SK-MEL-5 (cell line): ENCODE measurements around the gene NFE2. TPM values are rescaled to one million over a fixed set of nuclear protein-coding genes. Genes with fewer than 3 reads are reported as not detected.
A peak's percentile ranks its signal among the peaks of the same experiment; 100 is the strongest.
"Not testable (repeated sequence)": the region's sequence is repeated elsewhere in the genome, so short reads cannot be mapped to it uniquely, and the experiment has no call there.

Experiments used
- DNase-seq: peaks from one replicate; pipeline ENCODE4 v3.0.0-alpha.2; 2016; ENCODE audit warnings: low read depth, low spot score
- in situ Hi-C: cut with HindIII; loops from 2 replicates; pipeline ENCODE4 v1.10.0; 2016; ENCODE audit warnings: low sequenced_read_pairs, high pct_unique_total_duplicates, low pct_unique_long_range_greater_than_20kb
- total RNA-seq: library from RNA; depleted of rRNA; stranded (reverse); fragments of >200 nt; shearing (Covaris generic); gene quantifications from 2 replicates; pipeline ENCODE4 v1.2.3, GENCODE V29; 2014

Gene NFE2
- total RNA-seq, 1 experiment from 2014 or later = 0.32 TPM

GRCh38 chr12:54287261-54288157 lies 13.3 kb downstream of the NFE2 start:
- DNase-seq = no peak
- in situ Hi-C loops = no loop called here

DNA sequence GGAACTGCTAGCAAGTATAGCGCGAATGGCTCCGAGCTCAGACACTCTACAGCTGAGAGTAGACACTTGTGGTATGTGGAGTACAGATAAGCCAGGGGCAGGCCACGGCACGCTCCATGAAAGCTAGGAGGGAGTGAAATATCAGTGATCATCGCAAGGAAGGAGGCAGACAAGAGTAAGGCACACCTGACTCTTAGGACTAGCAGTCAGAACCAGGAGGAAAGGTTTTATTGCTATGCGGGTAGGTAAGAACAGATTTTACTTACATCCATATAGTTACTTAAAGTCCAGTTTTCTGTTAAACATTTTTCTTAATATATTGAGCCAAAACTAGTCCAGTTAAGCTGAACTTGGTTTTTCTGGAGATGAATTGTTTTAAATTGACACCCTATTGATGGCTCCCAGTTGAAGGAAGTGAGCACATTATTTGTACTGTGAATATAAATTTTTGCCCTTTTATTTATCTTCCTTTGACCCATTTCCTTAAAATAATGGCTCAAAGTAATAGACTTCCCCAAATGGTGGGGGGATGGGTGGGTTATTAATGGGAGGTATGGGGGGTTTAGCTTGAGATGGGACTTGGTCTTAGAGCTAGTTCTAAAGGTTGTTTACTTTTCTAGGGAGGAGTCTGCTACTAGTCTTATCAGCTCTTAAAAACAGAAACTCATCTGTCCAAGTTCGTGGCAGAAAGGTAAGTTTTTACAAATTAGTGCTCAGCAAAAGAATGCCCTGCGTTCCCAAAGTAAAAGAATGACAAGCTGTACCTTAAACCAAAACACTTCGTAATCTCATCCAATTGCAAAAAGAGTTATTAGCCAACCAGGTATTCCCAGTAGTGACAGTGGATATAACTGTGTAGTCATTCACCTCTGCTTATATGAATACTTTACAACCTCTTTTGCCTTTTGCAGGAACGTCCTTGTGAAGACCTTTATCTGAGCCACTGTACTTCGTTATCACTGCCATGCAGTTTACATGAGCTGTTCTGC lies 14.5 kb downstream of the NFE2 start:
- in situ Hi-C loops = no loop called here
- no peak for DNase-seq

DNA sequence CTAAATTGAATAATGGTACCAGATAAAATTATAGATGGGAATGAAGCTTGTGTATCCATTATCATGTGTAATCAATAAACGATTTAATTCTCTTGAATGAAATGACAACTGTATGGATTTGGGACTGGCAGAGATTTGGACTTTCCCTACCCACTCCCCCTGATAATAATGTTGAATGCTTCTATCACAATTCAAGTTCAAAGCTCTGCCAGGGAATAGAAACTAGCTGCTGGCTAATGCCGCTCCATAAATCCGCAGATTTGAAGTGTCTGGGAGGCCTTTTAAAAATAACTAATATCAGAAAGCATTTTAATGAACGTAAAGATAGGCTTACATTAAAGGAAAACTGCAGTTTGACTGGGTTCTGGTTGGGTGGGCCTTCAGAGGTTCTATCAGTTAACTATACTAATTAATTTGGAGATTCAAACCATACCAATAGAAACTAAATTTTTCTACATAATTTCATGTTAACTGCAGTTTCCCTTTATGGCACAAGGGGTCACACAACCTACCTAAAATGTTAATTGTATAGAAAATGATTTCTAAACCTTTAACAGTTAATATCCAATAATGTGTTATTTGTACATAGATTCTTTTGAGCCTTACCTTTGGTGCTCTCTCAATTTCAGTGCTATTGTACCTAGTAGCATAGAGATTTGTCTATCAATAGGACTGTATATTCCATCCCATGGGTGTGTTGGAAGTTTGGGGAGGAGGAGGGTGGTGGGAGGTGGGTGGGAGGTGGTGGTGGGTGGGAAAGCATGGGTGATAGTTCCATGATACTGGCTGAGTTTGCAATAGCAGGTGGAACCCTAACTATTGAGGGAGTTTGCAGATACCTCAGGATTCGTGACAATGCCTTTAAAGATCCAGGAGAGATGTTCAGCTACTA lies 15.4 kb downstream of the NFE2 start:
- in situ Hi-C loops = no loop called here
- DNase-seq = no peak

DNA sequence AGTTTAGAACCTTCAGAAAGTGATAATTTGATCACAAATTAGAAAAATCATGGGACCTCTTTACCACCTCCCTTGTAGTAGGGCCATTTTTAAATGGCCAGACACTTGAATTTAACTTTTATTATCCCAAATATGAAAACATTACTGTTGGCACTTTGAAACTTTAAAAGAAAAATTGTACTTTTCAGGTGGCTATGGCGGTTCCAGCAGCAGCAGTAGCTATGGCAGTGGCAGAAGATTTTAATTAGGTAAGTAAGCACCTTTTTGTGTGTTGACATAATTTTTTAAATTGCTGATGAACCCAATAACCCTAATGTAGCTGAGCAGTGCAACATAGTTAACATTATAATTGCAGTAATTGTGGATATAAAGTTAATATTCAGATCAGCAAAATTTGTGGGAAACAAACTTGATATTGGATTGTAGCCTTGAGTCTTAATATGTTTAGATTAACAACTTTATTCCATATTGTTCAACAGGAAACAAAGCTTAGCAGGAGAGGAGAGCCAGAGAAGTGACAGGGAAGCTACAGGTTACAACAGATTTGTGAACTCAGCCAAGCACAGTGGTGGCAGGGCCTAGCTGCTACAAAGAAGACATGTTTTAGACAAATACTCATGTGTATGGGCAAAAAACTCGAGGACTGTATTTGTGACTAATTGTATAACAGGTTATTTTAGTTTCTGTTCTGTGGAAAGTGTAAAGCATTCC lies 16.6 kb downstream of the NFE2 start:
- DNase-seq, in situ Hi-C loops: not testable (repeated sequence)

GRCh38 chr12:54282949-54283593 lies 17.7 kb downstream of the NFE2 start:
- DNase-seq = no peak
- in situ Hi-C loops = no loop called here

DNA sequence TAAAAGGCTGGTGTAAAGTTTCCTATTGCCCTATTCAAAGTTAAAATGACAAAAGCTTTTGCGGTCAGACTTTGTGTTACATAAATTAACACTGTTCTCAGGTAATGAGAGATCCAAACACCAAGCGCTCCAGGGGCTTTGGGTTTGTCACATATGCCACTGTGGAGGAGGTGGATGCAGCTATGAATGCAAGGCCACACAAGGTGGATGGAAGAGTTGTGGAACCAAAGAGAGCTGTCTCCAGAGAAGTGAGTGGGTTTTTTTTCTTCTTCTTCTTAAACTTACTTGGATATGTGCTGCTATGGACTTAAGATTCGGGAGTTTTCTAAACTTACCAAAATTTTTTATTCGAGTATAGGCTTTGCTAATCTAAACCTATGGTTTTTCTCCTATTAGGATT lies 19.1 kb downstream of the NFE2 start:
- DNase-seq, in situ Hi-C loops: not testable (repeated sequence)

DNA sequence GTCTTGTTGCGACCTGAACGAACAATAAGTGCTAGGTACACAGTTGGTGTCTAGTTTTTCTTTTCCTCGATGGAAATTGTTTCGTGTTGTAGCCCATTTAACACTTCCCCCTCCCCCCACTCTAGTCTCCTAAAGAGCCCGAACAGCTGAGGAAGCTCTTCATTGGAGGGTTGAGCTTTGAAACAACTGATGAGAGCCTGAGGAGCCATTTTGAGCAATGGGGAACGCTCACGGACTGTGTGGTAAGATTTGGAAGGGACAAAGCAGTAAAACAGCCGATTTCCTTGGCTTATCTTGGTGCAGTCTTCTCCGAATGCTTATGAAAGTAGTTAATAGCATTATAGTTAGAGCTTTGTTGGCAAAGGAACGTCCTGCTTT lies 19.6 kb downstream of the NFE2 start:
- in situ Hi-C loops, DNase-seq: not testable (repeated sequence)

GRCh38 chr12:54280468-54281260 lies 20.2 kb downstream of the NFE2 start, which contains the start of gene HNRNPA1:
HNRNPA1 (plus strand) TSS chr12:54280726; CDS start chr12:54280808, 82 bp downstream.
- in situ Hi-C loops = no loop called here
- peak; percentile 100 for DNase-seq

DNA sequence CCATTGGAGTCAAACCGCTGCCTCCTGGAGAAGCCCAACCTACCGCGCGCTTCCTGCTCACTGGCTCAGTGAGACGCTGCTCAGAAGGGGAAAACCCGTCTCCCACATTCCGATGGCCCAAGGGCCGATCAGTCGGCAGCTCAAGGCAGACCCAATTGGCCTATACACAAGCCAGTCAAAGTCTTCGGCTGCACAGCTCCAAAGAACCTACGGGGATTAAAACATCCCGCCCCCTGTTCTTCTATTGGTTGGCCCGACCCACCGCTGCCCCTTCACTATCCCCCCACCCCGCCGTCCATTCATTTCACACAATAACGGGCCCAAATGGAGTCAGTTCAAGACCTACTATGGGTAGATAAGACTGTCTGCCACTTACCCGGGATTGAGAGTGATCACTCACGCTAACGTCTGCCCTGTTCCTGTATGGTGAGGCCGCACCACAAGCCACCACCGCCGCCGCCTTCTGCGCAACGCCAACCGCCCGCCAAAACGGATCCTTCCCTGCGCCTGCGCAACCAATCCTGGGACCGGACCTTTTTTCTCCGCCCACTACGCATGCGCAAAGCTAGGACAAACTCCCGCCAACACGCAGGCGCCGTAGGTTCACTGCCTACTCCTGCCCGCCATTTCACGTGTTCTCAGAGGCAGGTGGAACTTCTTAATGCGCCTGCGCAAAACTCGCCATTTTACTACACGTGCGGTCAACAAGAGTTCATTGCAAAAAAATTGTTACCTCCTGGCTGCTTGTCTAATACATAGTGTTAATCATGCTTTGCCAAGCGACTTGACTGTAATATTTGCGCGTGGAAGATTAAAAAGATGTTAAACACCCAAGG lies 21.0 kb downstream of the NFE2 start, which contains the start of gene CBX5:
Gene CBX5 (minus strand): TSS at position 491 of the 836 bp plus-strand sequence. CDS start 22,472 bp downstream, outside the sequence.
- in situ Hi-C loops = no loop called here
- peak; percentile 100 for DNase-seq

- no peak for DNase-seq
- in situ Hi-C loops = no loop called here
Measured at GRCh38 chr12:54279227-54279631, 21.6 kb downstream of the NFE2 start.

DNA sequence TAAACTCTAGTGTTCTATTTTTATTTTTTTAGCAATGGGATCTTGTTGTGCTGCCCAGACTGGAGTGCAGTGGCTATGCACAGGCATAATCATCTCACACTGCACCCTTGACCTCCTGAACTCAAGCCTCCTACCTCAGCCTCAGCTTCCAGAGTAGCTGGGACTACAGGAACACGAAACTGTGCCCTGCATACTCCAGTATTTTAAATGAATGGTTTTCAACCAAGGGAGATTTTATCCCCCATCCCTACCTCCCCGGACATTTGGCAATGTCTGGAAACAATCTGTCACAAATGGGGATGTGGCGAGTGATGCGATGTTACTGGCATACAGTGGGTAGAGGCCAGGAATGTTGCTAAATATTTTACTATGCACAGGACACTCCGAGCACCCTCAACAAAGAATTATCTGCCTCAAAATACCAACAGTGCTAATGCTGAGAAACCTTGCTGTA lies 23.0 kb downstream of the NFE2 start:
- in situ Hi-C loops = no loop called here
- no peak for DNase-seq

- in situ Hi-C loops = no loop called here
- no peak for DNase-seq
Measured at GRCh38 chr12:54276368-54276767, 24.4 kb downstream of the NFE2 start.

DNA sequence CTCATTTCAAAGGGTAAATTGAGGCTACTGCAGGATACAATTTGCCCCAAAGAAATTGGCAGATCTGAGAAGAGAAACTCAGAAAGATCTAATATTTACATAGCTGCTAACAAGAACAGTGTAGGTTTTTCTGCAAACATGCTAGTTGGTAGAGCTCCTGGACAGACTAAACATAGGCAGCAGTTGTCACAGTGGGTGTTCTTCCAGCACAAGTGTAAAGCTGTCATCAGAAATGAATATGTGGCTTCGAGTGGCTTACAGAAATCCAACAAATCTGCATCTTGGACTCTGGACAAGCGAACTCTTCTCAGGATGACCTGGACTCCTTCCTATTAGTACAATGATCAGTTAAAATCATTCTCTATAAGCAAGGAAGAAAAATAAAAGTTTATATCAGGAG lies 26.8 kb downstream of the NFE2 start:
- DNase-seq = no peak
- in situ Hi-C loops = no loop called here

DNA sequence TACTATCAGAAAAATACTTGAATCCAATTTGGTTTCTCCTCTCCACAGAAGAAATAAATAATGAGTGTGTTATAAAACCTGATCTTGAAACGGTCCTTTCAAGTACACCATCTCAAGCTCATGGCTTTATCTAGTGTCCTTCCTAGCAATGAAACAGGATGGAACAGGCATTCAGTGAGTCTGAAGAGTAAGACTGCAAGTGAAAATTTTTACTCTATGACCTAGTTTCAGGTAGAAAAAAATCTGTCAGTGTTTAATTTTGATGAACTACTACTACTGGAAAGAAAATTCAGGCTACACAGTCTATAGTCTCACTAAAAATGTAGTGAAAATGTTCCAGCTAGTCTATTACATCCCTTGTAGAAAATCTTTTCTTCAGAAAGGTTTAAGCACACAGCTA lies 28.6 kb downstream of the NFE2 start:
- DNase-seq = no peak
- in situ Hi-C loops = no loop called here

DNA sequence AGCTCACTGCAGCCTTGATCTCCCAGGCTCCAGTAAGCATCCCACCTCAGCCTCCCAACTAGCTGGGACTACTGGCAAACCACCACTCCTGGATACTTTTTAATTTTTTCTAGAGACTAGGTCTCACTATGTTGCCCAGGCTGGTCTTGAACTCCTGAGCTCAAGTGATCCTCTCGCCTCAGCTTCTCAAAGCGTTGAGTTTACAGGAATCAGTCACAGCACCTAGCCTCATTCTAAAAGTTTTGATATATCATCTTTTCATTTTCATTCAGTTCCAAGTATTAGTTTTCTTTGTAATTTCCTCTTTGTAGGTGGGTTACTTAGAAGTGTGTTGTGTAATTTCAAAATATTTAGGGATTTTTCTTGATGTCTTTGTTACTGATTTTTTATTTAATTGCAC lies 30.5 kb downstream of the NFE2 start:
- in situ Hi-C loops = no loop called here
- no peak for DNase-seq
